Lower leg skin (tissue), 3 donors: ENCODE results near the gene HS3ST6.

Experiments used
- CTCF ChIP-seq, 3 donors: fragments of 450-650 bp; IDR thresholded peaks; one replicate each; pipeline ENCODE4 v1.5.1; 2016; ENCODE audit warnings: antibody characterized with exemption in 3 of 3, mild to moderate bottlenecking in 3 of 3, moderate library complexity in 2 of 3
- POLR2A ChIP-seq, 2 donors: fragments of 450-650 bp; IDR thresholded peaks; one replicate each; pipeline ENCODE4 v1.6.1; 2016 to 2017; ENCODE audit warnings: antibody characterized with exemption in 2 of 2, mild to moderate bottlenecking in 1 of 2, moderate library complexity in 1 of 2

GRCh38 chr16:1911467-1912214 is 6.6 kb downstream of the HS3ST6 start:
- TF ChIP-seq POLR2A (IDR thresholded peaks at IDR 0.05) (no peak), CTCF (IDR thresholded peaks at IDR 0.05) (no peak)
